Lower leg skin (tissue), 4 donors: ENCODE results near the gene PRDM16. TPM values are rescaled to one million over a fixed set of nuclear protein-coding genes. Genes with fewer than 3 reads are reported as not detected.

Experiments
- DNase-seq, 2 donors: peaks; one replicate each; pipeline ENCODE4 v3.0.0-alpha.2; 2019; ENCODE audit warnings: low spot score in 2 of 2
- H3K4me3 ChIP-seq: fragments of 200-600 bp; sonication (generic); 2 replicates; pipeline ENCODE4 v1.5.1; 2017; ENCODE audit warnings: mild to moderate bottlenecking, low read depth; ENCODE audit not compliant: poor library complexity, severe bottlenecking
- POLR2A ChIP-seq, 2 donors: fragments of 450-650 bp; IDR thresholded peaks; one replicate each; pipeline ENCODE4 v1.6.1; 2016 to 2017; ENCODE audit warnings: antibody characterized with exemption in 2 of 2, mild to moderate bottlenecking in 1 of 2, moderate library complexity in 1 of 2
- WGBS, 2 donors: methylation state at CpG; one replicate each; pipeline ENCODE4 v1.1.5; 2018; 5-methylcytosine and 5-hydroxymethylcytosine counted together
- intact Hi-C: fragments of 100-400 bp; cut with DNase I; formaldehyde crosslinking; loops from one replicate; pipeline ENCODE4 v1.15.0; 2023; ENCODE audit warnings: low total_unique reads
- total RNA-seq, 4 donors: library from RNA; depleted of rRNA; stranded (reverse); fragments of >200 nt; gene quantifications; one replicate each; pipeline ENCODE4 v1.1.0, GENCODE V29; 2016
- TF ChIP-seq, protein P1 (sequence below), 3 donors: fragments of 450-650 bp; IDR thresholded peaks; one replicate each; pipeline ENCODE4 v1.5.1; 2016; ENCODE audit warnings: antibody characterized with exemption in 3 of 3, mild to moderate bottlenecking in 3 of 3, moderate library complexity in 2 of 3

The PRDM16 gene
- total RNA-seq, 4 donors from 2014 or later, result 0.08 to 0.91 (median 0.56) TPM; not detected in 1

- no peak for TF ChIP-seq POLR2A (IDR thresholded peaks at IDR 0.05)
- 27 to 31% methylated on average over 26 of the region's 32 CpGs for WGBS, 2 donors
- H3K4me3 ChIP-seq, result no peak overlapping the region
- DNase-seq, result no peak
- intact Hi-C loops, result no loop called here
These were observed 3.6 kb downstream of the PRDM16 start for GRCh38 chr1:3072391-3073185.

- TF ChIP-seq POLR2A (IDR thresholded peaks at IDR 0.05), result no peak
- TF ChIP-seq, protein P1, sequence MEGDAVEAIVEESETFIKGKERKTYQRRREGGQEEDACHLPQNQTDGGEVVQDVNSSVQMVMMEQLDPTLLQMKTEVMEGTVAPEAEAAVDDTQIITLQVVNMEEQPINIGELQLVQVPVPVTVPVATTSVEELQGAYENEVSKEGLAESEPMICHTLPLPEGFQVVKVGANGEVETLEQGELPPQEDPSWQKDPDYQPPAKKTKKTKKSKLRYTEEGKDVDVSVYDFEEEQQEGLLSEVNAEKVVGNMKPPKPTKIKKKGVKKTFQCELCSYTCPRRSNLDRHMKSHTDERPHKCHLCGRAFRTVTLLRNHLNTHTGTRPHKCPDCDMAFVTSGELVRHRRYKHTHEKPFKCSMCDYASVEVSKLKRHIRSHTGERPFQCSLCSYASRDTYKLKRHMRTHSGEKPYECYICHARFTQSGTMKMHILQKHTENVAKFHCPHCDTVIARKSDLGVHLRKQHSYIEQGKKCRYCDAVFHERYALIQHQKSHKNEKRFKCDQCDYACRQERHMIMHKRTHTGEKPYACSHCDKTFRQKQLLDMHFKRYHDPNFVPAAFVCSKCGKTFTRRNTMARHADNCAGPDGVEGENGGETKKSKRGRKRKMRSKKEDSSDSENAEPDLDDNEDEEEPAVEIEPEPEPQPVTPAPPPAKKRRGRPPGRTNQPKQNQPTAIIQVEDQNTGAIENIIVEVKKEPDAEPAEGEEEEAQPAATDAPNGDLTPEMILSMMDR (IDR thresholded peaks at IDR 0.05), result no peak
- no peak for DNase-seq
- intact Hi-C loops, result no loop called here
- H3K4me3 ChIP-seq, result no peak overlapping the region
- 13% methylated on average over 9 of the region's 9 CpGs for WGBS, 2 donors
These were observed 4.1 kb downstream of the PRDM16 start for GRCh38 chr1:3073186-3073488.

- intact Hi-C loops, result no loop called here
- TF ChIP-seq, protein P1 (IDR thresholded peaks at IDR 0.05), result no peak
- TF ChIP-seq POLR2A (IDR thresholded peaks at IDR 0.05), result no peak
- 7 to 13% methylated on average over 33 to 71 of the region's 82 CpGs for WGBS, 2 donors
- no peak for DNase-seq
- no peak overlapping the region for H3K4me3 ChIP-seq
These were observed 4.7 kb downstream of the PRDM16 start for GRCh38 chr1:3073489-3074296.

DNA sequence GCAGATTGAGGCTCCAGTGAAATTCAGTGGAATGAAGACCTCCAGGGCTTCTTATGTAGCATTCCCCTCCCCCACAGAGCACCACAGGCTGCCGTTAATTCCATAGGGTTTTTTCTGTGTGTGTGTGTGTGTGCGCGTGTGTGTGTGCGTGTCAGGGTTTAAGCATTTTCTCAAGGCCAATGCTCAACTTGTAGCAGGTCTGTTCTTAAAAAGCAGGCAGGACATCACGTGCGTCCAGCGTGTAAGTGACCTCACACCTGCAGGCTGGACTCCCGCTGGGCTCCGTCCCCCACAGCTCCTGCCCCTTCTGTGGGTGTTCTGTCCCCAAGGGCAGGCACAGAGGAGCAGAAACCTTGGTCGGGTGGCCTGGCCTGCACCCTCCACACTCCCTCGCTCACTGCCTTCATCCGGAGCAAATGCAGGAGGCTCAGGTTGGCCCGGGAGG is 5.3 kb downstream of the PRDM16 start:
- DNase-seq, result no peak
- 52 to 63% methylated on average over 9 to 13 of the region's 13 CpGs for WGBS, 2 donors
- no peak overlapping the region for H3K4me3 ChIP-seq
- TF ChIP-seq POLR2A (IDR thresholded peaks at IDR 0.05), result no peak
- intact Hi-C loops, result no loop called here

GRCh38 chr1:3074800-3075199 is 5.8 kb downstream of the PRDM16 start:
- no peak for TF ChIP-seq POLR2A (IDR thresholded peaks at IDR 0.05)
- TF ChIP-seq, protein P1 (IDR thresholded peaks at IDR 0.05), result no peak
- 78 to 90% methylated on average over 10 to 11 of the region's 12 CpGs for WGBS, 2 donors
- no peak overlapping the region for H3K4me3 ChIP-seq
- intact Hi-C loops, result no loop called here
- DNase-seq, result no peak

GRCh38 chr1:3075666-3076362 is 6.8 kb downstream of the PRDM16 start:
- no peak for DNase-seq
- intact Hi-C loops, result no loop called here
- H3K4me3 ChIP-seq, result no peak overlapping the region
- no peak for TF ChIP-seq POLR2A (IDR thresholded peaks at IDR 0.05)
- TF ChIP-seq, protein P1 (IDR thresholded peaks at IDR 0.05), result no peak
- 80 to 83% methylated on average over 32 to 36 of the region's 36 CpGs for WGBS, 2 donors
